ENCODE measurements around the gene PLEKHG2.

DNA sequence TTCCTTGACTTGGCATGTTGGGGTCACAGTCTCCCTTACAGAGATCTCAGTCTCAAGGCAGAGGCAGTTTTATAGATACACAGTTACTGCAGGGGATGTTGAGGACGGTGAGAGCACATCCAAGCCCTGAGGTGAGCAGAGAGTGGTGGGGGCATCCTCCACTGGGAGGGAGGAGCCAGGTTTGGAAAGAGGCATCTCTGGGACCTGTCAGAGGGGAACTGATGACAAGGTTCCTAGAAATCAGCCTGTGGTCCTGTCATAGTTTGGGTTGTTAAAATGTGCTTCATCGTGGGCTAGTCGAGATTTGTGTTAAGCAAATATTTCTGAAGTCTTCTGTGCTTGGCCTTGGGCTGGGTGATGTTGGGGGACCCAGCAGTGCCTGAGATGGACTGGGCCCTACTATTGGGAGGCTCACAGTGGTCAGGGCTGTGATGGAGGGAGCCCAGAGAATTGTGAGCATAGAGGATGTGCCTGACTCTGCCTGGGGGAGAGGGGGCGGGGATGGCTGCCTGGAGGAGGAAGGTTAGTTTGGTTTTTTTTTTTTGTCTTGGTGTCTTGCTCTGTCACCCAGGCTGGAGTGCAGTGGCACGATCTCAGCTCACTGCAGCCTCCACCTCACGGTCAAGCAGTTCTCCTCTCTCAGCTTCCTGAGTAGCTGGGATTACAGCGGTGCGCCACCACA is 36.8 kb downstream of the PLEKHG2 start:
- TF ChIP-seq, protein P1, sequence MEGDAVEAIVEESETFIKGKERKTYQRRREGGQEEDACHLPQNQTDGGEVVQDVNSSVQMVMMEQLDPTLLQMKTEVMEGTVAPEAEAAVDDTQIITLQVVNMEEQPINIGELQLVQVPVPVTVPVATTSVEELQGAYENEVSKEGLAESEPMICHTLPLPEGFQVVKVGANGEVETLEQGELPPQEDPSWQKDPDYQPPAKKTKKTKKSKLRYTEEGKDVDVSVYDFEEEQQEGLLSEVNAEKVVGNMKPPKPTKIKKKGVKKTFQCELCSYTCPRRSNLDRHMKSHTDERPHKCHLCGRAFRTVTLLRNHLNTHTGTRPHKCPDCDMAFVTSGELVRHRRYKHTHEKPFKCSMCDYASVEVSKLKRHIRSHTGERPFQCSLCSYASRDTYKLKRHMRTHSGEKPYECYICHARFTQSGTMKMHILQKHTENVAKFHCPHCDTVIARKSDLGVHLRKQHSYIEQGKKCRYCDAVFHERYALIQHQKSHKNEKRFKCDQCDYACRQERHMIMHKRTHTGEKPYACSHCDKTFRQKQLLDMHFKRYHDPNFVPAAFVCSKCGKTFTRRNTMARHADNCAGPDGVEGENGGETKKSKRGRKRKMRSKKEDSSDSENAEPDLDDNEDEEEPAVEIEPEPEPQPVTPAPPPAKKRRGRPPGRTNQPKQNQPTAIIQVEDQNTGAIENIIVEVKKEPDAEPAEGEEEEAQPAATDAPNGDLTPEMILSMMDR (IDR thresholded peaks at IDR 0.05 in 8 of 11, conservative IDR thresholded peaks at IDR 0.05 in 3 of 11) = no peak
- no peak for TF ChIP-seq POLR2A (IDR thresholded peaks at IDR 0.05)

All from spleen (tissue), 7 donors.